PC-9 (cell line): ENCODE results near the gene OLFML2A. TPM values are rescaled to one million over a fixed set of nuclear protein-coding genes. Genes with fewer than 3 reads are reported as not detected.

Experiments used
- BruUV-seq: library from RNA; stranded (reverse); fragments of 400-500 nt; replicated peaks from 2 replicates; lab custom pipeline; 2021; lab: Mats Ljungman, UMichigan
- CTCF ChIA-PET: fragments of 300-600 bp; sonication (Branson Sonifier 250); formaldehyde crosslinking; loops from one replicate; lab custom pipeline; 2022; ENCODE audit warnings: antibody characterized with exemption; lab: Charles Lee
- POLR2A ChIA-PET: fragments of 300-600 bp; sonication (Branson Sonifier 250); formaldehyde crosslinking; loops from one replicate; lab custom pipeline; 2022; ENCODE audit warnings: antibody characterized with exemption; ENCODE audit not compliant: unreplicated experiment; lab: Charles Lee
- DNase-seq, 2 experiments: peaks; one replicate each; pipeline versions ENCODE4 v3.0.0 to v3.0.0-alpha.2; 2015 to 2022; ENCODE audit warnings: mixed read lengths in 1 of 2
- H2AFZ ChIP-seq: fragments of 200-600 bp; sonication (generic); 2 replicates; pipeline ENCODE4 v1.8.1; 2017; ENCODE audit warnings: antibody characterized with exemption
- H3F3A ChIP-seq: fragments of 200-600 bp; sonication (generic); 2 replicates; pipeline ENCODE4 v1.8.1; 2017; ENCODE audit warnings: antibody characterized with exemption, mild to moderate bottlenecking, low read depth; ENCODE audit not compliant: insufficient read depth
- H3K27ac ChIP-seq: fragments of 200-600 bp; sonication (generic); 2 replicates; pipeline ENCODE4 v1.6.1; 2016; ENCODE audit warnings: mixed run types
- H3K27me3 ChIP-seq: fragments of 200-600 bp; sonication (generic); 2 replicates; pipeline ENCODE4 v1.6.1; 2016; ENCODE audit warnings: low read depth, mixed run types; ENCODE audit not compliant: insufficient read depth
- H3K36me3 ChIP-seq: fragments of 200-600 bp; sonication (generic); 2 replicates; pipeline ENCODE4 v1.6.1; 2016; ENCODE audit warnings: low read depth, mixed run types
- H3K4me1 ChIP-seq: fragments of 200-600 bp; sonication (generic); replicated peaks from 2 replicates; pipeline ENCODE4 v1.6.1; 2016; ENCODE audit warnings: mixed run types; ENCODE audit not compliant: insufficient read depth
- H3K4me2 ChIP-seq: fragments of 200-600 bp; sonication (generic); 2 replicates; pipeline ENCODE4 v1.6.1; 2017; ENCODE audit warnings: mixed run types
- H3K4me3 ChIP-seq: fragments of 200-600 bp; sonication (generic); 2 replicates; pipeline ENCODE4 v1.6.1; 2016; ENCODE audit warnings: mixed run types
- H3K79me2 ChIP-seq: fragments of 200-600 bp; sonication (generic); 2 replicates; pipeline ENCODE4 v1.6.1; 2017; ENCODE audit warnings: low read depth, mixed run types
- H3K9me2 ChIP-seq: fragments of 200-600 bp; sonication (generic); 2 replicates; pipeline ENCODE4 v1.8.1; 2017; ENCODE audit warnings: mild to moderate bottlenecking; ENCODE audit not compliant: insufficient read depth
- H3K9me3 ChIP-seq: fragments of 200-600 bp; sonication (generic); 2 replicates; pipeline ENCODE4 v1.8.1; 2016; ENCODE audit warnings: low read depth; ENCODE audit not compliant: insufficient read depth
- H4K20me1 ChIP-seq: fragments of 200-600 bp; sonication (generic); 2 replicates; pipeline ENCODE4 v1.8.1; 2017; ENCODE audit not compliant: insufficient read depth
- EZH2 ChIP-seq: fragments of 200-600 bp; sonication (generic); IDR thresholded peaks from 2 replicates; pipeline ENCODE4 v1.8.0; 2017; ENCODE audit warnings: antibody characterized with exemption, low read depth
- intact Hi-C: fragments of 100-400 bp; cut with micrococcal nuclease; formaldehyde crosslinking; loops from one replicate; pipeline ENCODE4 v1.10.0; 2022; ENCODE audit not compliant: unreplicated experiment
- total RNA-seq: library from RNA; stranded (reverse); gene quantifications from 2 replicates; pipeline ENCODE4 v1.2.3, GENCODE V29; 2021
- TF ChIP-seq, protein P1 (sequence below): fragments of 200-600 bp; sonication (generic); conservative IDR thresholded peaks from 2 replicates; pipeline ENCODE4 v1.6.1; 2017; ENCODE audit warnings: mixed run types, antibody characterized with exemption, mild to moderate bottlenecking, moderate library complexity

Gene OLFML2A
- total RNA-seq, 1 experiment from 2014 or later, result 5.7 TPM

DNA sequence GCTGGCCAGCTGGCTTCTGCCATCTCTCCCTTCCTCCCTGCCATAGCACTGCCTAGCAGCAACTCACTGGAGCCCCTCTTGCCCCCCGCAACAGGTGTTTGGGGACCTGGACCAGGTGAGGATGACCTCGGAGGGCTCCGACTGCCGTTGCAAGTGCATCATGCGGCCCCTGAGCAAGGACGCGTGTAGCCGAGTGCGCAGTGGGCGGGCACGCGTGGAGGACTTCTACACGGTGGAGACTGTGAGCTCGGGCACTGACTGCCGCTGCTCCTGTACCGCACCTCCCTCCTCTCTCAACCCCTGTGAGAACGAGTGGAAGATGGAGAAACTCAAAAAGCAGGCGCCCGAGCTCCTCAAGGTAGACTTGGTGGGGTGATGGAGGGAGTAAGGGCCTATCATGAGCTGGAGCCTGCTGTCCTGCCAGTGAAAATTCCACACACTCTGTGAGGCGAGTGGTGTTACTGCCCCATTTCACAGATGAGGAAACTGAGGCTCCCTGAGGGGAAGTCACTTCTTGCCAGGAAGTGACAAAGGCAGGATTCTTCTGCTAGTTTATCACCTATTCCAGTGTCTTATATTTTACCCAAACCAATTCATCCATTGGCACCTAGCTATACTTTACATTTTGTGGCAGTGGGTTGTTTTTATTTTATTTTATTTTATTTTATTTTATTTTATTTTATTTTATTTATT is 10.1 kb downstream of the OLFML2A start:
- H3K27me3 ChIP-seq, result no peaks in the 10 kb centered on the region
- H3K4me1 ChIP-seq, result no peaks in the 10 kb centered on the region
- no peak overlapping the region for H3K27ac ChIP-seq
- no peaks in the 10 kb centered on the region for H4K20me1 ChIP-seq
- ChIA-PET CTCF (no interaction called here), POLR2A (no interaction called here)
- H3K9me3 ChIP-seq, result no peaks in the 10 kb centered on the region
- H3K9me2 ChIP-seq, result no peaks in the 10 kb centered on the region
- no peak overlapping the region for H3K4me2 ChIP-seq
- H3K4me3 ChIP-seq, result no peak overlapping the region
- H3K79me2 ChIP-seq, result no peaks in the 10 kb centered on the region
- H2AFZ ChIP-seq, result no peak overlapping the region
- no TSS peak for BruUV-seq
- no peaks in the 10 kb centered on the region for H3K36me3 ChIP-seq
- TF ChIP-seq, protein P1, sequence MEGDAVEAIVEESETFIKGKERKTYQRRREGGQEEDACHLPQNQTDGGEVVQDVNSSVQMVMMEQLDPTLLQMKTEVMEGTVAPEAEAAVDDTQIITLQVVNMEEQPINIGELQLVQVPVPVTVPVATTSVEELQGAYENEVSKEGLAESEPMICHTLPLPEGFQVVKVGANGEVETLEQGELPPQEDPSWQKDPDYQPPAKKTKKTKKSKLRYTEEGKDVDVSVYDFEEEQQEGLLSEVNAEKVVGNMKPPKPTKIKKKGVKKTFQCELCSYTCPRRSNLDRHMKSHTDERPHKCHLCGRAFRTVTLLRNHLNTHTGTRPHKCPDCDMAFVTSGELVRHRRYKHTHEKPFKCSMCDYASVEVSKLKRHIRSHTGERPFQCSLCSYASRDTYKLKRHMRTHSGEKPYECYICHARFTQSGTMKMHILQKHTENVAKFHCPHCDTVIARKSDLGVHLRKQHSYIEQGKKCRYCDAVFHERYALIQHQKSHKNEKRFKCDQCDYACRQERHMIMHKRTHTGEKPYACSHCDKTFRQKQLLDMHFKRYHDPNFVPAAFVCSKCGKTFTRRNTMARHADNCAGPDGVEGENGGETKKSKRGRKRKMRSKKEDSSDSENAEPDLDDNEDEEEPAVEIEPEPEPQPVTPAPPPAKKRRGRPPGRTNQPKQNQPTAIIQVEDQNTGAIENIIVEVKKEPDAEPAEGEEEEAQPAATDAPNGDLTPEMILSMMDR, result no peak
- TF ChIP-seq EZH2, result no peak
- H3F3A ChIP-seq, result no peaks in the 10 kb centered on the region; the same call in 1 of the 2 replicates
- no peak for DNase-seq
- intact Hi-C loops, result no loop called here

DNA sequence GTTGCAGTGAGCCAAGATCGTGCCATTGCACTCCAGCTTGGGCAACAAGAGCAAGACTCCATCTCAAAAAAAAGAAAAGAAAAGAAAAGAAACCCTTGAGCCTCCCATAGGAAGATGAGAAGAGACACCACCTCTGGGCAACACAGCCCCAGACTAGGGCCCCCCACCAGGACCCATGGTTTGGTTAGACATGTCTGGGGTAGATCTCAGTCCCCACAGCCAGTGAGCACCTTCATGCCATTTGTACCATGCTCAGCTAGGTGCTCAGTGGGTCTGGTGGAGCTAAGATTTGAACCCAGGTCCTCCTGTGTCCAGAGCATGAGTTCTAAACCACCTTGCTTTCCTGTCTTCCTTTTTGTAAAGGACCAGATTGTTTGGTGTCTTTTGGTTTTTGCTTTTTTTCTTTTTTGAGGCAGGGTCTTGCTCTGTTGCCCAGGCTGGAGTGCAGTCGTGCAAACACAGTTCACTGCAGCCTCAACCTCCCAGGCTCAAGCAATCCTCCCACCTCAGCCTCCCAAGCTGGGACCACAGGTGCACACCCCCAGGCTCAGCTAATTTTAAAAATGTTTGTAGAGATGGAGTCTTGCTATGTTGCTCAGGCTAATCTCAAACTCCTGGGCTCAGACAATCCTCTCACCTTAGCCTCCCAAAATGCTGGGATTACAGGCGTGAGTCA is 11.7 kb downstream of the OLFML2A start:
- H2AFZ ChIP-seq, result no peak overlapping the region
- H3K4me1 ChIP-seq, result no peaks in the 10 kb centered on the region
- H3K27ac ChIP-seq, result no peak overlapping the region
- H3K9me2 ChIP-seq, result no peaks in the 10 kb centered on the region
- H4K20me1 ChIP-seq, result no peaks in the 10 kb centered on the region
- no peak overlapping the region for H3K4me3 ChIP-seq
- H3F3A ChIP-seq, result no peaks in the 10 kb centered on the region
- CTCF ChIA-PET, result no interaction called here
- TF ChIP-seq EZH2, result no peak
- TF ChIP-seq, protein P1, result no peak
- H3K9me3 ChIP-seq, result no peaks in the 10 kb centered on the region
- intact Hi-C loops, result no loop called here
- POLR2A ChIA-PET, result no interaction called here
- no peaks in the 10 kb centered on the region for H3K36me3 ChIP-seq
- H3K27me3 ChIP-seq, result no peaks in the 10 kb centered on the region
- H3K79me2 ChIP-seq, result no peaks in the 10 kb centered on the region
- H3K4me2 ChIP-seq, result no peak overlapping the region
- no TSS peak for BruUV-seq
- DNase-seq, result no peak

DNA sequence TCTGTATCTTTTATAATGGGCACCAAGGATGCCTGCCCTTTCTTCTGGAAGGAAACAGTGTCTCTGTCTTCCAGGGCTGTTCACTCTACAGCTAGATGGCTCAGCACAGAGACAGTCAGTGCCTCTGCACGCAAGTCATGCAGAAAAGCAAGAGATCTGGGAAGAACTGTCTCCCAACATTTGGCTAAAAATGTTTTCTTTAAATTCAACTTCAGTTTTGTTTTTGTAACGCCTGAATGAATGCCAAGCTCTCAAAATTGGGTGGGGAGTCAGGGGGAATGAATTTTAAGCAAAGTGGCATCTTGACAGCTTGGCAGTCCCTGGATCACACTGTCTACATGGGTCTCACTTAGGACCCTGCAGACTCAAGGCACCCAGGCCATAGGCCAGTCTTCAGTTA is 12.6 kb downstream of the OLFML2A start:
- POLR2A ChIA-PET, result interaction anchor here (0.7 kb wide), 1 partner anchor 227 kb away, joined by 3 read pairs; no protein-coding TSS in a partner anchor
- CTCF ChIA-PET, result interaction anchor here (0.9 kb wide), 1 partner anchor 15 kb away, joined by 5 read pairs; no protein-coding TSS in a partner anchor
- intact Hi-C loops, result no loop called here

More for the DNA sequence above, 12.6 kb downstream of the OLFML2A start:
- Histone ChIP-seq H3K27me3 (no peaks in the 10 kb centered on the region), H3F3A (no peaks in the 10 kb centered on the region), H3K4me2 (no peak overlapping the region), H3K4me3 (no peak overlapping the region), H3K36me3 (no peaks in the 10 kb centered on the region), H4K20me1 (no peaks in the 10 kb centered on the region), H3K79me2 (no peaks in the 10 kb centered on the region), H3K9me2 (no peaks in the 10 kb centered on the region), H3K27ac (no peak overlapping the region), H2AFZ (no peak overlapping the region), H3K4me1 (no peaks in the 10 kb centered on the region), H3K9me3 (no peaks in the 10 kb centered on the region)
- TF ChIP-seq, protein P1, result no peak
- TF ChIP-seq EZH2, result no peak
- BruUV-seq, result no TSS peak
- no peak for DNase-seq
